Kidney epithelial cell (primary cell): ENCODE data around the gene CA12. TPM values are rescaled to one million over a fixed set of nuclear protein-coding genes. Genes with fewer than 3 reads are reported as not detected.
"Not testable (repeated sequence)": the region's sequence is repeated elsewhere in the genome, so short reads cannot be mapped to it uniquely, and the experiment has no call there.

Experiments used
- DNase-seq: peaks from one replicate; pipeline ENCODE4 v3.0.0-alpha.2; 2010; ENCODE audit warnings: low read depth
- H3K27me3 ChIP-seq: 2 replicates; pipeline ENCODE4 v1.6.0; 2011; ENCODE audit warnings: low read length; ENCODE audit not compliant: control insufficient read depth, insufficient read depth
- H3K36me3 ChIP-seq: 2 replicates; pipeline ENCODE4 v1.5.1; 2011; ENCODE audit warnings: low read length; ENCODE audit not compliant: control insufficient read depth, insufficient read depth
- H3K4me3 ChIP-seq: 2 replicates; pipeline ENCODE4 v1.5.1; 2011; ENCODE audit warnings: low read depth, mild to moderate bottlenecking, control low read depth, low read length
- CTCF ChIP-seq: IDR thresholded peaks from 2 replicates; pipeline ENCODE4 v1.5.1; 2011; ENCODE audit warnings: mild to moderate bottlenecking, moderate library complexity, low read length, control low read depth, inconsistent platforms; ENCODE audit not compliant: insufficient read depth, poor library complexity, severe bottlenecking
- total RNA-seq: library from RNA; depleted of rRNA; stranded (reverse); fragments of >200 nt; gene quantifications from 2 replicates; pipeline ENCODE4 v1.2.3, GENCODE V29; 2015

The CA12 gene
- total RNA-seq, 1 donor from 2014 or later = 2.9 TPM

GRCh38 chr15:63324770-63325169 lies 56.9 kb downstream of the CA12 start:
- TF ChIP-seq CTCF = no peak
- H3K36me3 ChIP-seq = no peaks in the 10 kb centered on the region
- H3K27me3 ChIP-seq = no peaks in the 10 kb centered on the region
- DNase-seq = no peak
- H3K4me3 ChIP-seq = no peak overlapping the region

- no peak for TF ChIP-seq CTCF
- H3K4me3 ChIP-seq = no peak overlapping the region
These were observed 57.7 kb downstream of the CA12 start for GRCh38 chr15:63323798-63324563.

GRCh38 chr15:63322541-63322940 lies 59.1 kb downstream of the CA12 start:
- Histone ChIP-seq H3K27me3 (no peaks in the 10 kb centered on the region), H3K36me3 (no peaks in the 10 kb centered on the region), H3K4me3 (no peak overlapping the region)
- DNase-seq = no peak
- no peak for TF ChIP-seq CTCF

More at GRCh38 chr15:63323798-63324563, 57.7 kb downstream of the CA12 start:
- Histone ChIP-seq H3K27me3 (no peaks in the 10 kb centered on the region), H3K36me3 (no peaks in the 10 kb centered on the region)
- DNase-seq = no peak

- no peak for DNase-seq
- no peaks in the 10 kb centered on the region for H3K36me3 ChIP-seq
- no peak for TF ChIP-seq CTCF
- H3K27me3 ChIP-seq = no peaks in the 10 kb centered on the region
- no peak overlapping the region for H3K4me3 ChIP-seq
These were observed 60.2 kb downstream of the CA12 start for GRCh38 chr15:63321462-63321861.

- not testable (repeated sequence) for H3K36me3 ChIP-seq, H3K4me3 ChIP-seq, H3K27me3 ChIP-seq, DNase-seq
These were observed 60.7 kb downstream of the CA12 start for GRCh38 chr15:63320981-63321380.

- DNase-seq, H3K27me3 ChIP-seq, H3K36me3 ChIP-seq, H3K4me3 ChIP-seq: not testable (repeated sequence)
These were observed 61.2 kb downstream of the CA12 start for GRCh38 chr15:63320446-63320845.

- DNase-seq = no peak
- H3K27me3 ChIP-seq = no peaks in the 10 kb centered on the region
- no peaks in the 10 kb centered on the region for H3K36me3 ChIP-seq
- H3K4me3 ChIP-seq = no peak overlapping the region
- TF ChIP-seq CTCF = no peak
These were observed 62.6 kb downstream of the CA12 start for GRCh38 chr15:63319065-63319464.
